ENCODE results near the gene CACNA1D.

Gene CACNA1D

GRCh38 chr3:53526704-53527055 lies 32.3 kb downstream of the CACNA1D start:
- Histone ChIP-seq H3F3A (ENCODE audit: insufficient read depth) (no peaks in the 10 kb centered on the region), H3K9me3 (ENCODE audit: insufficient read depth, low read length) (no peaks in the 10 kb centered on the region), H3K27me3 (ENCODE audit: low read length) (no peaks in the 10 kb centered on the region)

GRCh38 chr3:53530205-53530604 lies 35.8 kb downstream of the CACNA1D start:
- Histone ChIP-seq H3K9me2 (replicated peaks; ENCODE audit: insufficient read depth, low read length) (no peaks in the 10 kb centered on the region), H3K27me3 (ENCODE audit: low read length) (no peaks in the 10 kb centered on the region), H3K9ac (ENCODE audit: low read length) (no peak overlapping the region), H3K4me2 (ENCODE audit: low read depth, low read length, poor library complexity, severe bottlenecking) (no peak overlapping the region), H3K9me3 (ENCODE audit: insufficient read depth, low read length) (no peaks in the 10 kb centered on the region), H3K36me3 (ENCODE audit: low read length) (no peaks in the 10 kb centered on the region), H3K27ac (ENCODE audit: low read depth, low read length) (no peak overlapping the region), H3F3A (ENCODE audit: insufficient read depth) (no peaks in the 10 kb centered on the region), H3K79me2 (ENCODE audit: insufficient read depth, low read length) (no peaks in the 10 kb centered on the region), H3K4me3 (ENCODE audit: insufficient read depth, low read length, poor library complexity, severe bottlenecking) (no peak overlapping the region), H2AFZ (ENCODE audit: low read depth, low read length, severe bottlenecking) (no peak overlapping the region), H4K20me1 (ENCODE audit: low read depth, low read length) (no peaks in the 10 kb centered on the region)
- TF ChIP-seq EZH2phosphoT487 (conservative IDR thresholded peaks at IDR 0.05; ENCODE audit: low read length) (no peak), CTCF (IDR thresholded peaks at IDR 0.05; ENCODE audit: insufficient read depth, low read length, poor library complexity, severe bottlenecking) (no peak)

More at GRCh38 chr3:53526704-53527055, 32.3 kb downstream of the CACNA1D start:
- no peak for TF ChIP-seq CTCF (IDR thresholded peaks at IDR 0.05; ENCODE audit: insufficient read depth, low read length, poor library complexity, severe bottlenecking)
- TF ChIP-seq EZH2phosphoT487 (conservative IDR thresholded peaks at IDR 0.05; ENCODE audit: low read length): no peak
- Histone ChIP-seq H2AFZ (ENCODE audit: low read depth, low read length, severe bottlenecking) (no peak overlapping the region), H3K79me2 (ENCODE audit: insufficient read depth, low read length) (no peaks in the 10 kb centered on the region), H3K4me3 (ENCODE audit: insufficient read depth, low read length, poor library complexity, severe bottlenecking) (no peak overlapping the region), H3K9ac (ENCODE audit: low read length) (no peak overlapping the region), H4K20me1 (ENCODE audit: low read depth, low read length) (no peaks in the 10 kb centered on the region), H3K36me3 (ENCODE audit: low read length) (no peaks in the 10 kb centered on the region), H3K9me2 (replicated peaks; ENCODE audit: insufficient read depth, low read length) (no peaks in the 10 kb centered on the region), H3K4me2 (ENCODE audit: low read depth, low read length, poor library complexity, severe bottlenecking) (no peak overlapping the region), H3K27ac (ENCODE audit: low read depth, low read length) (no peak overlapping the region)

GRCh38 chr3:53531749-53532148 lies 37.3 kb downstream of the CACNA1D start:
- H3K9me3 ChIP-seq (ENCODE audit: insufficient read depth, low read length): no peaks in the 10 kb centered on the region
- no peaks in the 10 kb centered on the region for H3K79me2 ChIP-seq (ENCODE audit: insufficient read depth, low read length)
- no peaks in the 10 kb centered on the region for H4K20me1 ChIP-seq (ENCODE audit: low read depth, low read length)
- TF ChIP-seq CTCF (IDR thresholded peaks at IDR 0.05; ENCODE audit: insufficient read depth, low read length, poor library complexity, severe bottlenecking) (no peak), EZH2phosphoT487 (conservative IDR thresholded peaks at IDR 0.05; ENCODE audit: low read length) (no peak)
- no peaks in the 10 kb centered on the region for H3F3A ChIP-seq (ENCODE audit: insufficient read depth)
- H3K27me3 ChIP-seq (ENCODE audit: low read length): no peaks in the 10 kb centered on the region
- no peak overlapping the region for H3K4me2 ChIP-seq (ENCODE audit: low read depth, low read length, poor library complexity, severe bottlenecking)
- H3K36me3 ChIP-seq (ENCODE audit: low read length): no peaks in the 10 kb centered on the region
- no peak overlapping the region for H3K4me3 ChIP-seq (ENCODE audit: insufficient read depth, low read length, poor library complexity, severe bottlenecking)
- H2AFZ ChIP-seq (ENCODE audit: low read depth, low read length, severe bottlenecking): no peak overlapping the region
- no peaks in the 10 kb centered on the region for H3K9me2 ChIP-seq (replicated peaks; ENCODE audit: insufficient read depth, low read length)
- H3K27ac ChIP-seq (ENCODE audit: low read depth, low read length): no peak overlapping the region
- no peak overlapping the region for H3K9ac ChIP-seq (ENCODE audit: low read length)

Data from SU-DHL-6 (cell line).